ENCODE results near the gene RMDN3. TPM values are rescaled to one million over a fixed set of nuclear protein-coding genes. Genes with fewer than 3 reads are reported as not detected.
A peak's percentile ranks its signal among the peaks of the same experiment; 100 is the strongest.

RMDN3 gene
- total and polyA plus RNA-seq, 9 of the 15 experiments (the other 6 are each of a cell fraction or from before 2014, with no cell fraction given) = 8.1 to 38.2 (median 25.9) TPM

DNA sequence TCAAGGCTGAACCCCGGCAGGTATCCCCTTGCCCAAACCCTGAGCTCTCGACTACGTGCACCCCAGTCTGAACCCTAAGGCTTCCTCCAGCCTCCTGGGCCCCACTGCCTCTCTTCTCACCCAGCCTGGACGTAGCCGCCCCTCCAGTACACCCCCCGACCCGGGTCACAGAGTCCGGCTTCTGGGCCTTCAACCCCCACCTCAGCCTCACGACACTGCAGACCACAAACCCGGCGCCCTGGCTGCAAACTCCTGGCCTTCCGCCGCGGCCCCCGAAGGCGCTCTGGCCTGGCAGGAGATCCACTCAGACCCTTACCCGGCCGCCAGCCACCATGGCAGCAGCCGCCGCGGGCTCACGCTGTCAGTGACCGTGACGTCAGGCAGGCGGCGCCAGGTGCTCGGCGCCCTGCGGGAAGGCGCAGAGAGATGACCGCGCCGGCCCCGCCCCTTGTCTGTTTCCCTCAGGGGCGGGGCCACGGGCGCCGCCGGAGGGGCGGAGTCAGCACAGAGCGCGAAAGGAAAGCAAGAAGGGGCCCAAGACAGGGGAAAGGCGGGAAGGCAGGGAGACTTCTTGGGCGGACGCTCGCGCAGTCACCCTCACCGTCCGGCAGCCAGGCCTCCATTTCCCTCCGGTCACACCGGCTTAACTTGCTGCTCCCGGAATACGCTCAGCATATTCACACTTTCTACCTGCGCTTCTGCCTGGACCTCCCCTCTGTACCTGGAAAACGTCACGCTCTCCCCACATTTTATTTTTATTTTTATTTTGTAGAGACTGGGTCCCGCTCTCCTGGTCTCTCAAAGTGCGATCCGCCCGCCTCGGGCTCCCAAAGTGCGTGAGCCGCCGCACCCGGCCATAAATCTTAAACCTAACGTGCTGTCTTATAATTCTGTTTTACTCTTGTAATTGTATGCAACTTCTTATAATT lies at the start of gene RMDN3 (continued):
- 0 out of 6 replicates have a peak, but pooled peaks of 1 of the 3 experiments have one; percentile 33 for TF ChIP-seq ZBTB11 (CRISPR knock-in tag; IDR thresholded peaks at IDR 0.05)
- TF ChIP-seq JUN (IDR thresholded peaks at IDR 0.05; ENCODE audit: borderline replicate concordance, low read depth, low read length) = no peak; the same call in 1 of the 2 replicates
- peak; percentile 79; the same call in 1 of the 2 replicates for TF ChIP-seq JUN (CRISPR knock-in tag; IDR thresholded peaks at IDR 0.05; ENCODE audit: borderline replicate concordance)
- TF ChIP-seq USF1 (CRISPR knock-in tag; IDR thresholded peaks at IDR 0.05) = peak; percentile 36; the same call in 1 of the 2 replicates
- peak; percentile 95 for TF ChIP-seq POLR2H (tag; IDR thresholded peaks at IDR 0.05; ENCODE audit: low read depth)
- no peak for TF ChIP-seq ERF (CRISPR knock-in tag; IDR thresholded peaks at IDR 0.05)
- TF ChIP-seq NCOA4 (IDR thresholded peaks at IDR 0.05; ENCODE audit: partially characterized antibody) = no peak
- TF ChIP-seq SIN3B (IDR thresholded peaks at IDR 0.05; ENCODE audit: low read depth) = peak; percentile 92
- TF ChIP-seq ZNF609 (CRISPR knock-in tag; IDR thresholded peaks at IDR 0.05; ENCODE audit: borderline replicate concordance) = 0 out of 2 replicates have a peak, but pooled peaks have one; percentile 38
- TF ChIP-seq FOXP1 (CRISPR knock-in tag; IDR thresholded peaks at IDR 0.05) = peak; percentile 74; the same call in 1 of the 2 replicates
- peak; percentile 82 for TF ChIP-seq TBP (optimal IDR thresholded peaks at IDR 0.05; ENCODE audit: low read depth, low read length)
- peak; percentile 99 for TF ChIP-seq ZBTB12 (CRISPR knock-in tag; IDR thresholded peaks at IDR 0.05)
- no peak for TF ChIP-seq FOS (IDR thresholded peaks at IDR 0.05; ENCODE audit: extremely low read depth, insufficient read length)
- TF ChIP-seq RBBP5 (IDR thresholded peaks at IDR 0.05; ENCODE audit: borderline replicate concordance, insufficient read depth, low read length, poor library complexity, severe bottlenecking) = peak; percentile 63
- no peak for TF ChIP-seq HLTF (IDR thresholded peaks at IDR 0.05)

Measured in K562 (cell line).